Measurements from ENCODE around the gene CWC25. TPM values are rescaled to one million over a fixed set of nuclear protein-coding genes. Genes with fewer than 3 reads are reported as not detected.
A peak's percentile ranks its signal among the peaks of the same experiment; 100 is the strongest.

CWC25 gene
- total and polyA plus RNA-seq, 2 of the 13 experiments (the other 11 are each of a cell fraction or from before 2014, with no cell fraction given), result 15.6 to 22.7 TPM

- TF ChIP-seq NFAT5 (CRISPR knock-in tag; IDR thresholded peaks at IDR 0.05) (no peak), FOXP4 (CRISPR knock-in tag; IDR thresholded peaks at IDR 0.05) (peak; percentile 71), ZNF281 (CRISPR knock-in tag; IDR thresholded peaks at IDR 0.05; ENCODE audit: borderline replicate concordance) (peak; percentile 51; the same call in 1 of the 2 replicates), MYC (CRISPR knock-in tag; IDR thresholded peaks at IDR 0.05; ENCODE audit: borderline replicate concordance) (peak; percentile 84), SMARCE1 (IDR thresholded peaks at IDR 0.05; ENCODE audit: borderline replicate concordance) (no peak), NFYB (CRISPR knock-in tag; IDR thresholded peaks at IDR 0.05) (peak; percentile 85), SMYD3 (CRISPR knock-in tag; IDR thresholded peaks at IDR 0.05) (peak; percentile 19; the same call in 1 of the 2 replicates), ZNF713 (CRISPR knock-in tag; IDR thresholded peaks at IDR 0.05) (0 out of 2 replicates have a peak, but pooled peaks have one; percentile 75), ZFAT (CRISPR knock-in tag; conservative IDR thresholded peaks at IDR 0.05) (no peak), ZNF577 (CRISPR knock-in tag; IDR thresholded peaks at IDR 0.05; ENCODE audit: borderline replicate concordance, low read depth) (no peak), RFX1 (IDR thresholded peaks at IDR 0.05) (no peak), HIVEP1 (CRISPR knock-in tag; IDR thresholded peaks at IDR 0.05) (peak; percentile 85), ZNF512 (CRISPR knock-in tag; IDR thresholded peaks at IDR 0.05) (no peak), ZNF703 (CRISPR knock-in tag; IDR thresholded peaks at IDR 0.05; ENCODE audit: borderline replicate concordance) (no peak; the same call in 1 of the 2 replicates), ZBTB20 (CRISPR knock-in tag; IDR thresholded peaks at IDR 0.05; ENCODE audit: borderline replicate concordance, low read depth) (no peak), KLF12 (CRISPR knock-in tag; IDR thresholded peaks at IDR 0.05; ENCODE audit: borderline replicate concordance) (peak; percentile 62; the same call in 1 of the 2 replicates), ZNF136 (CRISPR knock-in tag; IDR thresholded peaks at IDR 0.05; ENCODE audit: low read depth) (0 out of 2 replicates have a peak, but pooled peaks have one; percentile 57)
Measured at GRCh38 chr17:38799501-38800236, 25.5 kb downstream of the CWC25 start, which contains the start of gene PIP4K2B (continued).

All from HepG2 (cell line).